Heart left ventricle (tissue), 16 donors: ENCODE results near the gene OR52K2. TPM values are rescaled to one million over a fixed set of nuclear protein-coding genes. Genes with fewer than 3 reads are reported as not detected.
"Not testable (repeated sequence)": the region's sequence is repeated elsewhere in the genome, so short reads cannot be mapped to it uniquely, and the experiment has no call there.

Experiments
- ATAC-seq, 4 donors: fragments of 200-7000 bp; cut with Tn5 transposase; one replicate each; pipeline ENCODE4 v1.9.1; 2020 to 2022; ENCODE audit warnings: moderate library complexity in 4 of 4, mild to moderate bottlenecking in 3 of 4, moderate number of reproducible peaks in 1 of 4
- DNase-seq, 5 donors: peaks; one replicate each; pipeline ENCODE4 v3.0.0-alpha.2; 2020
- H3K27ac ChIP-seq, 12 donors: fragments of 200-600 bp; sonication (generic) in 4 of 12; one replicate each; pipeline versions ENCODE4 v1.5.0 to v1.8.0; 2016 to 2022; ENCODE audit warnings: mild to moderate bottlenecking in 2 of 12
- H3K27me3 ChIP-seq, 9 donors: fragments of 200-600 bp; sonication (generic) in 2 of 9; one replicate each; pipeline versions ENCODE4 v1.5.1 to v1.8.0; 2016 to 2022; ENCODE audit warnings: mild to moderate bottlenecking in 3 of 9
- H3K36me3 ChIP-seq, 9 donors: fragments of 200-600 bp; sonication (generic) in 2 of 9; one replicate each; pipeline versions ENCODE4 v1.5.0 to v1.8.0; 2018 to 2022; ENCODE audit warnings: mild to moderate bottlenecking in 2 of 9
- H3K4me1 ChIP-seq, 12 donors: fragments of 200-600 bp; sonication (generic) in 4 of 12; one replicate each; pipeline versions ENCODE4 v1.5.0 to v1.8.0; 2016 to 2022; ENCODE audit warnings: mild to moderate bottlenecking in 3 of 12
- H3K4me3 ChIP-seq, 12 donors: fragments of 200-600 bp; sonication (generic) in 4 of 12; one replicate each; pipeline versions ENCODE4 v1.5.0 to v1.8.0; 2017 to 2022; ENCODE audit warnings: mild to moderate bottlenecking in 9 of 12, moderate library complexity in 4 of 12
- H3K9me3 ChIP-seq, 12 donors: fragments of 200-600 bp; sonication (generic) in 4 of 12; one replicate each; pipeline versions ENCODE4 v1.5.0 to v1.8.0; 2016 to 2022; ENCODE audit warnings: mild to moderate bottlenecking in 1 of 12
- CTCF ChIP-seq, 12 donors: fragments of 200-600 bp; sonication (generic) in 4 of 12; IDR thresholded peaks; one replicate each; pipeline versions ENCODE4 v1.5.0 to v1.8.0; 2018 to 2022; ENCODE audit warnings: antibody characterized with exemption in 12 of 12, mild to moderate bottlenecking in 5 of 12
- POLR2A ChIP-seq, 2 donors: fragments of 450-650 bp; IDR thresholded peaks; one replicate each; pipeline ENCODE4 v1.6.1; 2017; ENCODE audit warnings: antibody characterized with exemption in 2 of 2, mild to moderate bottlenecking in 2 of 2, moderate library complexity in 2 of 2
- WGBS, 4 donors: extraction: QIAGEN DNeasy Blood & Tissue Kit in 2 of 4; methylation state at CpG; one replicate each; pipeline versions ENCODE4 v1.1.5 to v1.1.7; 2013 to 2018; 5-methylcytosine and 5-hydroxymethylcytosine counted together
- intact Hi-C, 10 donors: fragments of 100-400 bp; cut with DNase I; formaldehyde crosslinking; loops; one replicate each; pipeline versions ENCODE4 v1.11.1 to v1.14.2; 2022
- long read RNA-seq, 3 donors: library from polyadenylated mRNA; unstranded; transcript quantifications; one replicate each; pipeline ENCODE4 v2.0.0, GENCODE V29; 2020 to 2021
- polyA plus RNA-seq, 2 donors: library from polyadenylated mRNA; stranded (reverse); fragments of 200-250 nt; gene quantifications; one replicate each; pipeline ENCODE4 v1.2.3, GENCODE V29; 2013
- total RNA-seq, 9 donors: library from RNA; depleted of rRNA in 2 of 9; stranded (reverse); fragments of >200 nt in 2 of 9; fragmentation: NEBNext Ultra II Directional in 3 of 9; extraction: Animal tissue kit (Norgen Biotek cat#: 25700) in 3 of 9; gene quantifications; one replicate each; pipeline versions ENCODE4 v1.1.0 to v1.2.4, GENCODE V29; 2016 to 2023
- donor health status: ischemic (EF 13 %, LVEDD 7.1; RV severe dilation, severe dysfunction).
- donor health status: healthy with polysubstance abuse.
- donor health status: DM: no; HTN: yes; CAD: no.
- donor health status: DM: no; HTN: no; CAD: no.
- donor health status: ischemic (EF 25% LVEDD 6.9; RV normal size, moderate dysfunction).
- donor health status: ischemic (EF 25% LVEDD 5.7; RV mildly dilated, moderate dysfunction).
- donor health status: healthy.
- donor health status: DM: yes; HTN: yes; CAD: no.
- donor health status: ischemic (EF 35%, LVEDD 5.7; RV mildly dilated, moderate dysfunction).
- donor health status: nonischemic (EF 11% LVEDD 7.7; RV severe dilation, severe dysfunction).
- donor health status: DM: yes; HTN: yes; CAD: no.
- donor health status: PGD.
- donor health status: ischemic (EF 29% LVEDD 5.4; RV normal size, mild dysfunction).
- donor health status: nonischemic (EF 23%, LVEDD 6.1; RV moderate dilation, normal function).

OR52K2 gene
- total RNA-seq (not detected), polyA plus RNA-seq (not detected)
- long read RNA-seq, donor 1: 0 reads
- long read RNA-seq, donor 2: 0 reads
- long read RNA-seq, donor 3: 0 reads

- ATAC-seq (no peak), DNase-seq (no peak)
- Histone ChIP-seq H3K4me3 (no peak within 1 kb of the TSS), H3K9me3 (peaks cover 0 to 2% (median 0%) of the 10 kb centered on the region in 12 donors), H3K4me1 (peaks cover 0 to 24% (median 0%) of the 10 kb centered on the region in 12 donors), H3K36me3 (no peaks in the 10 kb centered on the region), H3K27me3 (no peaks in the 10 kb centered on the region), H3K27ac (no peak within 1 kb of the TSS)
- TF ChIP-seq CTCF (IDR thresholded peaks at IDR 0.05): no peak
- TF ChIP-seq POLR2A (IDR thresholded peaks at IDR 0.05): no peak
- intact Hi-C loops: no loop called here
These were observed at the start of gene OR52K2 for GRCh38 chr11:4448995-4449394. Gene OR52K2, plus strand, starts transcription at chr11:4449295. Its CDS starts 45 bp downstream, at chr11:4449340.

- WGBS, 4 donors: 63 to 84% (median 80%) methylated on average over 2 to 6 of the region's 6 CpGs
- H3K36me3 ChIP-seq: not testable (repeated sequence)
These were observed 42.9 kb upstream of the OR52K2 start for GRCh38 chr11:4406206-4406605.

GRCh38 chr11:4416306-4416705, 32.8 kb upstream of the OR52K2 start:
- Histone ChIP-seq H3K27ac (no peak overlapping the region), H3K27me3 (no peaks in the 10 kb centered on the region), H3K4me1 (no peaks in the 10 kb centered on the region), H3K36me3 (no peaks in the 10 kb centered on the region), H3K9me3 (no peaks in the 10 kb centered on the region), H3K4me3 (no peak overlapping the region)
- WGBS, 4 donors: 29 to 57% (median 39%) methylated on average over 1 of the region's 1 CpG
- ATAC-seq: no peak
- intact Hi-C loops: no loop called here
- TF ChIP-seq POLR2A (IDR thresholded peaks at IDR 0.05) (no peak), CTCF (IDR thresholded peaks at IDR 0.05) (no peak)
- no peak for DNase-seq

More at GRCh38 chr11:4406206-4406605, 42.9 kb upstream of the OR52K2 start:
- H3K27ac ChIP-seq, H3K4me1 ChIP-seq, DNase-seq, H3K4me3 ChIP-seq, H3K9me3 ChIP-seq, H3K27me3 ChIP-seq, intact Hi-C loops, ATAC-seq: not testable (repeated sequence)

- no peak for ATAC-seq
- H3K27me3 ChIP-seq: no peaks in the 10 kb centered on the region
- WGBS, 4 donors: 62 to 80% (median 66%) methylated on average over 1 of the region's 1 CpG
- H3K9me3 ChIP-seq: no peaks in the 10 kb centered on the region
- no peak overlapping the region for H3K4me3 ChIP-seq
- intact Hi-C loops: no loop called here
- DNase-seq: no peak
- no peak overlapping the region for H3K27ac ChIP-seq
- no peaks in the 10 kb centered on the region for H3K4me1 ChIP-seq
- no peak for TF ChIP-seq POLR2A (IDR thresholded peaks at IDR 0.05)
- no peak for TF ChIP-seq CTCF (IDR thresholded peaks at IDR 0.05)
- no peaks in the 10 kb centered on the region for H3K36me3 ChIP-seq
These were observed 32.3 kb upstream of the OR52K2 start for GRCh38 chr11:4416816-4417215.

- WGBS, 4 donors: 69 to 86% (median 78%) methylated on average over 8 of the region's 8 CpGs
- ATAC-seq (no peak), DNase-seq (no peak)
- H3K36me3 ChIP-seq: no peaks in the 10 kb centered on the region
- intact Hi-C loops: no loop called here
- no peaks in the 10 kb centered on the region for H3K9me3 ChIP-seq
- H3K4me3 ChIP-seq: no peak overlapping the region
- H3K4me1 ChIP-seq: no peaks in the 10 kb centered on the region
- H3K27ac ChIP-seq: no peak overlapping the region
- no peaks in the 10 kb centered on the region for H3K27me3 ChIP-seq
- TF ChIP-seq CTCF (IDR thresholded peaks at IDR 0.05): no peak
These were observed 30.7 kb upstream of the OR52K2 start for GRCh38 chr11:4418403-4418802.
